NCI-H526 treated with DMSO at 0.1 percent for 48 hours (cell line): Measurements from ENCODE around the gene SHC4.
"Not testable (repeated sequence)": the region's sequence is repeated elsewhere in the genome, so short reads cannot be mapped to it uniquely, and the experiment has no call there.

Experiments
- DNase-seq: peaks from one replicate; lab custom pipeline; 2025; lab: John Stamatoyannopoulos, UW

Gene SHC4, protein sequence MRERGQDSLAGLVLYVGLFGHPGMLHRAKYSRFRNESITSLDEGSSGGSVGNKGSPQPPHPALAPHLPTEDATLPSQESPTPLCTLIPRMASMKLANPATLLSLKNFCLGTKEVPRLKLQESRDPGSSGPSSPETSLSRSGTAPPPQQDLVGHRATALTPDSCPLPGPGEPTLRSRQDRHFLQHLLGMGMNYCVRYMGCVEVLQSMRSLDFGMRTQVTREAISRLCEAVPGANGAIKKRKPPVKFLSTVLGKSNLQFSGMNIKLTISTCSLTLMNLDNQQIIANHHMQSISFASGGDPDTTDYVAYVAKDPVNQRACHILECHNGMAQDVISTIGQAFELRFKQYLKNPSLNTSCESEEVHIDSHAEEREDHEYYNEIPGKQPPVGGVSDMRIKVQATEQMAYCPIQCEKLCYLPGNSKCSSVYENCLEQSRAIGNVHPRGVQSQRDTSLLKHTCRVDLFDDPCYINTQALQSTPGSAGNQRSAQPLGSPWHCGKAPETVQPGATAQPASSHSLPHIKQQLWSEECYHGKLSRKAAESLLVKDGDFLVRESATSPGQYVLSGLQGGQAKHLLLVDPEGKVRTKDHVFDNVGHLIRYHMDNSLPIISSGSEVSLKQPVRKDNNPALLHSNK

GRCh38 chr15:48963524-48964113 lies at the start of gene SHC4:
Gene SHC4 (minus strand): TSS chr15:48963919. CDS start chr15:48963015, 904 bp downstream.
- peak; percentile 67 for DNase-seq

DNA sequence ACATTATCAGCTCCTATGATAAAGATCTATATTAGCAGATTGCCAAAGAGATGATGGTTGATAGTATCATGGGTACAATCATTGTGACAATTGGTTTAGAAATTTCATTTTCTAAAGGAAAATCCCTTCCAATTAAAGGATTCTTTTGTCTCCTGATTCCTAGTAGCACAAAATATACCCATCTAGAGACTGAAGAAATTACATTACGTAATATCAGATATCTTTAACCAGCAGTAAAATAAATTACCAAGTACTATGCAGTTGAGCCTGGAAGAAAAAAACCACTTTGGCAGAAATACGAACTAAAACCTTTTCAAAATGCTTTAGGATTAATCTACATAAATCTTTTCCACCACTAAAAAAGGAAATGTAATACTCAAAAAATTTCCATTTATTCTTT lies 35.6 kb upstream of the SHC4 start:
- no peak for DNase-seq

GRCh38 chr15:48996276-48996675 lies 32.6 kb upstream of the SHC4 start:
- no peak for DNase-seq

- no peak for DNase-seq
Observed at GRCh38 chr15:48993380-48993779, 29.7 kb upstream of the SHC4 start.

DNA sequence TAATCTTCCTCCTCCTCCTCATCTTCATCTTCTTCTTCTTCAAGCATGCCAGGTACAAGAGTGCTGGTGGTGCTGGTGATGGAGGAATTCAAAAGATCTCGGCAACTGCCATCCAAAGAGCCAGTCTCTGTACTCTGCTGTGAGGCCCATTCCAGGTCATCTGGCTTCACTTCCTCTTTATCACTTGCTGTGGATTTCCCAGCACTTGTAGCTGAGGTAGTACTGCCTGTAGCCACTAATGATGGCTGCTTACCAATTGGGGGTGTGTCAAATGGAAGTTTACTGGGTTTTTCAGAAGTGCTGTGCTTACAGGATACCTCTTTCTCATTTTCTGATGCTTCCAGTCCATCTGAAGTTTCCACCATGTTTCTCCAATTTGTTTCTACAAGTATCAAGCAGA lies 28.8 kb upstream of the SHC4 start:
- no peak for DNase-seq

GRCh38 chr15:48992096-48992495 lies 28.4 kb upstream of the SHC4 start:
- DNase-seq = no peak

DNA sequence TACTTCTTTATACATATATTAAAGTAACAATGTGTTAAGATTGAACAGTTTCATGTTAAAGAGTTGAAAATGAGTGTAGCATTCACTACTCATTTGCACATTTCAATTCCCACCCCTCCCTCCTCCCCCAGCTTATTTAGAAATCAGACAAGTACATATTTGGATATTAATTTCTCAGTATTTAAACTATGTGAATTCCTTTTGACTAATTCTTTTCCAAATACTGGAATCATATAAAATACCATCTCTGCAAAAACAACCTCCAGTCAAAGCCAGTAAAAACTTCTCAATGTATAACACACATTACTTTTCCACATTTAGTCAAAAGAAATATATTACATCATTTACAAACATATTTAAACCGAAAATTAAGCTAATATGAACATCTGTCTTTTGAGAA lies 25.5 kb upstream of the SHC4 start:
- no peak for DNase-seq

DNA sequence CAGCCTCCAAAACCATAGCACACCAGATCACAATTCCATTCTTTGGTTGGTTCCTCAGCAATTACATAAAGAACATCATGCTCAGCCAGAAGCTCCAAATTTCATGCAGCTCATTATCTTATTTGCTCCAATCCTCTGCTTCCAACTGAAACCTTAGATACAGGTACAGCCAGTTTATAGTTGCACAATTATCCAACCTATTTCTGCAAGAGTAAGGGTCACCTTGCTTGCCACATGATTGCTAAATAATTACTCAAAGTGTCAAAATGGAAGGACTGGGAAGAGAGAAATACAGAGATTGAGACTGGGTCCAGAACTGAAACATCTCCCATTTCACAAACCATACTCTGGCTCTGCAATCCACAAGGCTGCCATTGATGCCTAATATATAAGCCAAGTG lies 23.4 kb upstream of the SHC4 start:
- DNase-seq = no peak

GRCh38 chr15:48986240-48986639 lies 22.5 kb upstream of the SHC4 start:
- DNase-seq = no peak

- DNase-seq = no peak
Observed at GRCh38 chr15:48985516-48985915, 21.8 kb upstream of the SHC4 start.

DNA sequence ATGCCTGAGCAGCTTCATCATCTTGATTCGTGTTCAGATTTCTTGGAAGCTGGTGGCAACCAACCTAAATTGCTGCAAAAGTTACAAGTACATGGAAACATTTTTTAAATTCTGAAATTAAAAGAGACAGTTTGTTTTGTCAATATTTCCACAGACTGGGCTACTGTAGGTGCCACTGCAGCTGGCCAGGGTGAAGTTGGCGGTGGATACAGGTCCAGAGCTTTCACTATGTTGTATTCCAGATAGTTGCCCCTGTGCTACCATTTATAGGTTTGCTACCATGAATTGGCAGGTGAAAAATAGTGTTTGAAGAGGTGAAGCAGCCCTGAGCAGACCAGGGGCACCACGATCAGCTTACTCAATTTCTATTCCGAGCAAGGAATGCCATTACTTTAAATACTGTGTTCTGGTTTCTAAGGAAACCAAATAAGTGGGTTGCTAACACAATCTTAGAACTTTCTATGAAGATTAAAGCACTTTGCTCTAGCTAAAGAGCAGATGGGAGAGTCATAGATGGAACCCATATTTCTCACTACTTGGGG lies 21.2 kb upstream of the SHC4 start:
- no peak for DNase-seq

DNA sequence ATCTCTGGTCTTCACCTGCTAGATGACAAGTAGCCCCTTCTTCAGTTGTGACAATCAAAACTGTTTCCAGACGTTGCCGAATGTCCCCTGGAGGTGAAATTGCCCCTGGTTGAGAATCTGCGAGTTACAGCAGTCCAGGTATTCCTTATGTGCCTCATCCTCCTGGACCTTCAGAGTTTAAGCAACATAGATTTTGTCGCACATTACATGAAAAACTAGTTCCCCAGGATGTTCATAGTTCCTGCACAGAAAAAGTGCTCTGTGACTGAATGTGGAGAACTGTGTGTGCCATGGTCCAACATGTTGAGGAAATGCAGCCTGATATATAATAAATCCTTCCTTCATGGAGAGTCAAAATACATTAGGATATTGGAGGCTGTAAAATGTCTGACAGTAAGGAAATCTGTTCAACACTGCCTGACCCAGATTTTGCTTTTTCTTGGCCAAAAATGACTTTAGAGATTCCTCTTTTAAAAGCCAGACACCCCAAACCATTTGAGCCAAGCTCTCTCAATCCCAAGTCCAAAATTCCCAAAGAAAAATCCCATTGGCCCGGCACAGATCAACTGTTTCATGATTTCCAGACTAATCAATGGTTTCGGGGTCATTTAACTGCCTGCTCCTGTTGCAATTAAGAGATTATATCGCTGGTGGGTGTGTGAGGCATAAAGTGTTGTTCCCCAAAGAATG lies 20.4 kb upstream of the SHC4 start:
- DNase-seq = no peak

GRCh38 chr15:48983300-48983699 lies 19.6 kb upstream of the SHC4 start:
- DNase-seq = no peak

DNA sequence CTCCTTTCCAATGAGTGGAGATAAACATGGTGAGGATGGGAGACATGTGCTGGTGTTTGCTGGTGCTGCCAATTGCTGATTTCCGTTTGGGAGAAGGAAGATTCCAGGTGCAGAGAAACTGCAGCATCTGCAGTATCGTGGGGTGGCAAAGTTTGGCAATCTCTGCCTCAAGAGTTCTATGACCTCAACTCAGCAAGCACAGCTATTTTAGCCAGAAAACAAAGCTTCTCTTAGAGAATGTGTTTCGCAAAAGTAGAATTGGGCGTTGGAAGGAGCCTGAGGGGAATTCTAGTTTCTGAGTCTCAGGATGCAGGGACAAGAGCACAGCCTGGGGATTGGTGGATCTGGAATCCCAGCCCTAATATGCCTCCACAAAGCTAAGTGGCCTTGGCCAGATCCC lies 18.2 kb upstream of the SHC4 start:
- no peak for DNase-seq

GRCh38 chr15:48978638-48979037 lies 14.9 kb upstream of the SHC4 start:
- DNase-seq = no peak

- no peak for DNase-seq
Observed at GRCh38 chr15:48976444-48977088, 12.8 kb upstream of the SHC4 start.

DNA sequence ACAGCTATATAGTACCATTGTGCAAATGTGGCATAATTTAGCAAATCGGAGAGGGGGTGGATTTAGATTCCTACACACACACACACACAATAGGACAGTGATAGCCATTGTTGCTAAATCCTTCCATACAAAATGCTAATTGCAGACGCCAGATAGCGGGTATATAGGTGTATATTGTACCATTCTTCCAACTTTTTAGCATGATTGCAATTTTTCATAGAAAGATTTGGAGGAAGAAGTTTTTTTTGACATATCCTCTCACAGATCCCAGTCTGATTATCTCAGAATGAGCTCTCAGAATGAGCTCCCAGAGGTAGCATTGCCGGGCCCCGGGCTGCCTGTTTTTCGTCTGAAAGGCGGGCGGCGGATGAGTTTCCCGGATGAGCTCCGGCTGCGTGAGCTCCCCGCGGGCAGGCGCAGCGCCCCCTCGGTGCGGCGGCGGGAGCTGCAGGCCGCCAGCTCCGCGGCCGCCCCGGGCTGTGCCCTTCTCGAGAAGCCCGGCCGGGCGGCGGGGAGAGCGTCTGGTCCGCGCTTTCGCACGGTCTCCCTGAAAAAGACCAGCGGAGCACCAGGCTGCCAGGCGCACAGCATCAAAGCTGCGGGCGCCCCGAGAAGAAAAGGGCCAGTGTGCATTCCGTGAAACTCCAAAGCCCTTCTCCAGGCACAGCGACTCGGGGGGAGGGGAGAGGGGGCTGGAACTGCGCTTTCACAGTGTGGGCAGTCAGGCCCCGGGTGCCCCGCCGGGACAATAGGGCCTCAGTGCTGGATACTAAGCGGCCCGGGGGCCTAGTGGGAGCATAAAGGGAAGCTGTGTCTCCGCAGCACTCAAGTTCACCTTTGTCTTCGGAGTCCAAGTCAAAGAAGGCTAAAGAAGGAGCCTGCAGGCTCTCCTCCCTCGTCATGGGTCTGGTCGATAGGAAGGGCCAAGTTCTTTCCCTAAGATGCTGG lies 12.0 kb upstream of the SHC4 start:
- peak; percentile 50 for DNase-seq

GRCh38 chr15:48974882-48975281 lies 11.2 kb upstream of the SHC4 start:
- DNase-seq = no peak

DNA sequence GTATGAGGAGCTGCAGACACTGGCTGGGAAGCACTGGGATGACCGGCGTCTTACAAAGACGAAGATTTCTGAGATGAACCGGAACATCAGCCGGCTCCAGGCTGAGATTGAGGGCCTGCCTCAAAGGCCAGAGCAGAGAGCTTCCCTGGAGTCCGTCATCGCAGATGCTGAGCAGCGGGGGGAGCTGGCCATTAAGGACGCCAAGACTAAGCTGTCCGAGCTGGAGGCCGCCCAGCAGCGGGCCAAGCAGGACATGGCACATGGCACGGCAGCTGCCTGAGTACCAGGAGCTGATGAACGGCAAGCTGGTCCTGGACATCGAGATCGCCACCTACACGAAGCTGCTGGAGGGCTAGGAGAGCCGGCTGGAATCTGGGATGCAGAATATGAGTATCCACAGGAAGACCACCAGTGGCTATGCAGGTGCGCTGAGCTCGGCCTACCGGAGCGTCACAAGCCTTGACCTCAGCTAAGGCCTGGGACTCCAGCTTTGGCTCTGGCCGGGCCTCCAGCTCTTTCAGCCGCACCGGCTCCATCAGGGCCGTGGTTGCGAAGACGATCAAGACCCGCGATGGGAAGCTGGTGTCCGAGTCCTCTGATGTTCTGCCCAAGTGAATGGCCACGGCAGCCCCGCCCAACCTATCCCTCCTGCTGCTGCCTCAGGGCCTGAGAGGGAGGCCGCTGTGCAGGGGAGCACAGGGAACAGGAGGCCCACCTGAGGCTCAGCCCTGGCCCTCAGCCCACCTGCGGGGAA lies 9.2 kb upstream of the SHC4 start:
- DNase-seq = no peak

GRCh38 chr15:48970926-48971325 lies 7.2 kb upstream of the SHC4 start:
- not testable (repeated sequence) for DNase-seq
